Activated CD4-positive, alpha-beta T cell treated with anti-CD3 and anti-CD28 coated beads for 36 hours (primary cell): ENCODE results near the gene CDH4. TPM values are rescaled to one million over a fixed set of nuclear protein-coding genes. Genes with fewer than 3 reads are reported as not detected.

Experiments
- ATAC-seq: fragments of 200-7000 bp; cut with Tn5 transposase; one replicate; pipeline ENCODE4 v1.10.0; 2021; ENCODE audit warnings: mild to moderate bottlenecking, moderate library complexity
- CTCF ChIA-PET: fragments of 350-600 bp; sonication (Branson Sonifier 250); formaldehyde crosslinking; loops from one replicate; lab custom pipeline; 2021; ENCODE audit warnings: antibody characterized with exemption; lab: Charles Lee
- POLR2A ChIA-PET: fragments of 350-600 bp; sonication (Branson Sonifier 250); formaldehyde crosslinking; loops from one replicate; lab custom pipeline; 2021; ENCODE audit warnings: antibody characterized with exemption, inconsistent platforms; lab: Charles Lee
- DNase-seq: peaks from one replicate; pipeline ENCODE4 v3.0.0-alpha.2; 2020
- H3K27ac Mint-ChIP-seq: one replicate; pipeline ENCODE4 v1.8.0; 2021; ENCODE audit warnings: mixed read lengths
- H3K27me3 Mint-ChIP-seq: one replicate; pipeline ENCODE4 v1.8.0; 2021; ENCODE audit warnings: mixed read lengths
- H3K36me3 Mint-ChIP-seq: one replicate; pipeline ENCODE4 v1.8.0; 2021; ENCODE audit warnings: low read depth, mixed read lengths
- H3K4me1 Mint-ChIP-seq: one replicate; pipeline ENCODE4 v1.8.0; 2021; ENCODE audit warnings: mixed read lengths
- H3K4me3 Mint-ChIP-seq: one replicate; pipeline ENCODE4 v1.8.0; 2021; ENCODE audit warnings: mild to moderate bottlenecking, moderate library complexity, mixed read lengths
- H3K9me3 Mint-ChIP-seq: one replicate; pipeline ENCODE4 v1.8.0; 2021; ENCODE audit warnings: low read depth, mixed read lengths
- intact Hi-C, 2 experiments: fragments of 100-400 bp; cut with DNase I in 1 of 2; cut with micrococcal nuclease in 1 of 2; formaldehyde crosslinking; loops; one replicate each; pipeline versions ENCODE4 v1.14.2 to v1.15.1; 2022 to 2024; cut with DNase I, micrococcal nuclease
- total RNA-seq, 2 experiments: library from RNA; stranded (reverse); gene quantifications; one replicate each; pipeline ENCODE4 v1.2.3, GENCODE V29; 2021

The CDH4 gene
- total RNA-seq, 2 experiments from 2014 or later: not detected

GRCh38 chr20:61611401-61612180 is 359.5 kb downstream of the CDH4 start:
- Mint-ChIP-seq H3K27ac (no peak overlapping the region), H3K27me3 (no peaks in the 10 kb centered on the region), H3K9me3 (no peaks in the 10 kb centered on the region), H3K4me3 (no peak overlapping the region), H3K36me3 (no peaks in the 10 kb centered on the region), H3K4me1 (no peaks in the 10 kb centered on the region)
- ChIA-PET POLR2A (no interaction called here), CTCF (no interaction called here)
- ATAC-seq (no peak), DNase-seq (no peak)
- intact Hi-C loops: no loop called here

GRCh38 chr20:61613917-61614705 is 362.1 kb downstream of the CDH4 start:
- intact Hi-C loops: no loop called here
- Mint-ChIP-seq H3K27me3 (no peaks in the 10 kb centered on the region), H3K9me3 (no peaks in the 10 kb centered on the region), H3K4me3 (no peak overlapping the region), H3K4me1 (no peaks in the 10 kb centered on the region), H3K36me3 (no peaks in the 10 kb centered on the region), H3K27ac (no peak overlapping the region)
- CTCF ChIA-PET: no interaction called here
- ATAC-seq: no peak
- POLR2A ChIA-PET: no interaction called here
- no peak for DNase-seq

- no peaks in the 10 kb centered on the region for H3K36me3 Mint-ChIP-seq
- intact Hi-C loops: no loop called here
- H3K27ac Mint-ChIP-seq: no peak overlapping the region
- H3K9me3 Mint-ChIP-seq: no peaks in the 10 kb centered on the region
- no peak overlapping the region for H3K4me3 Mint-ChIP-seq
- DNase-seq (no peak), ATAC-seq (no peak)
- H3K4me1 Mint-ChIP-seq: no peaks in the 10 kb centered on the region
- no peaks in the 10 kb centered on the region for H3K27me3 Mint-ChIP-seq
- ChIA-PET CTCF (no interaction called here), POLR2A (no interaction called here)
These were observed 362.6 kb downstream of the CDH4 start for GRCh38 chr20:61614706-61615100.

GRCh38 chr20:61615806-61616205 is 363.7 kb downstream of the CDH4 start:
- Mint-ChIP-seq H3K27me3 (no peaks in the 10 kb centered on the region), H3K36me3 (no peaks in the 10 kb centered on the region), H3K4me1 (no peaks in the 10 kb centered on the region), H3K27ac (no peak overlapping the region), H3K9me3 (no peaks in the 10 kb centered on the region), H3K4me3 (no peak overlapping the region)
- no peak for DNase-seq
- CTCF ChIA-PET: interaction anchor here (0.7 kb wide), 1 partner anchor 138 kb away, joined by 3 read pairs; no protein-coding TSS in a partner anchor
- intact Hi-C loops: no loop called here
- POLR2A ChIA-PET: interaction anchor here (0.6 kb wide), 1 partner anchor 15 kb away, joined by 3 read pairs; no protein-coding TSS in a partner anchor
- no peak for ATAC-seq

- Mint-ChIP-seq H3K4me1 (no peaks in the 10 kb centered on the region), H3K4me3 (no peak overlapping the region), H3K27ac (no peak overlapping the region), H3K27me3 (no peaks in the 10 kb centered on the region), H3K36me3 (no peaks in the 10 kb centered on the region), H3K9me3 (no peaks in the 10 kb centered on the region)
- DNase-seq (no peak), ATAC-seq (no peak)
- ChIA-PET CTCF (interaction anchor here (0.7 kb wide), 1 partner anchor 20 kb away, joined by 3 read pairs; no protein-coding TSS in a partner anchor), POLR2A (no interaction called here)
- intact Hi-C loops: no loop called here
These were observed 367.7 kb downstream of the CDH4 start for GRCh38 chr20:61619751-61620150.

GRCh38 chr20:61620174-61620573 is 368.1 kb downstream of the CDH4 start:
- ATAC-seq (no peak), DNase-seq (no peak)
- CTCF ChIA-PET: no interaction called here
- H3K4me1 Mint-ChIP-seq: no peaks in the 10 kb centered on the region
- H3K4me3 Mint-ChIP-seq: no peak overlapping the region
- H3K36me3 Mint-ChIP-seq: no peaks in the 10 kb centered on the region
- intact Hi-C loops: no loop called here
- H3K9me3 Mint-ChIP-seq: no peaks in the 10 kb centered on the region
- no peaks in the 10 kb centered on the region for H3K27me3 Mint-ChIP-seq
- H3K27ac Mint-ChIP-seq: no peak overlapping the region
- POLR2A ChIA-PET: no interaction called here

- DNase-seq: no peak
These were observed 369.1 kb downstream of the CDH4 start for GRCh38 chr20:61621035-61621730.

GRCh38 chr20:61621852-61622251 is 369.8 kb downstream of the CDH4 start:
- H3K4me1 Mint-ChIP-seq: no peaks in the 10 kb centered on the region
- no peak overlapping the region for H3K27ac Mint-ChIP-seq
- H3K9me3 Mint-ChIP-seq: no peaks in the 10 kb centered on the region
- DNase-seq: no peak
- ChIA-PET POLR2A (no interaction called here), CTCF (no interaction called here)
- no peaks in the 10 kb centered on the region for H3K27me3 Mint-ChIP-seq
- no peaks in the 10 kb centered on the region for H3K36me3 Mint-ChIP-seq
- intact Hi-C loops: no loop called here
- ATAC-seq: no peak
- no peak overlapping the region for H3K4me3 Mint-ChIP-seq

More at GRCh38 chr20:61621035-61621730, 369.1 kb downstream of the CDH4 start:
- Mint-ChIP-seq H3K27ac (no peak overlapping the region), H3K27me3 (no peaks in the 10 kb centered on the region), H3K4me1 (no peaks in the 10 kb centered on the region), H3K9me3 (no peaks in the 10 kb centered on the region), H3K4me3 (no peak overlapping the region), H3K36me3 (no peaks in the 10 kb centered on the region)
- intact Hi-C loops: no loop called here
- POLR2A ChIA-PET: no interaction called here
- CTCF ChIA-PET: no interaction called here
- ATAC-seq: no peak

- ATAC-seq (no peak), DNase-seq (no peak)
- ChIA-PET CTCF (no interaction called here), POLR2A (no interaction called here)
- Mint-ChIP-seq H3K27ac (no peak overlapping the region), H3K4me1 (no peaks in the 10 kb centered on the region), H3K36me3 (no peaks in the 10 kb centered on the region), H3K27me3 (no peaks in the 10 kb centered on the region), H3K4me3 (no peak overlapping the region), H3K9me3 (no peaks in the 10 kb centered on the region)
- intact Hi-C loops: no loop called here
These were observed 371.4 kb downstream of the CDH4 start for GRCh38 chr20:61623451-61623850.

- Mint-ChIP-seq H3K4me3 (no peak overlapping the region), H3K27me3 (no peaks in the 10 kb centered on the region), H3K4me1 (no peaks in the 10 kb centered on the region), H3K9me3 (no peaks in the 10 kb centered on the region), H3K27ac (no peak overlapping the region), H3K36me3 (no peaks in the 10 kb centered on the region)
- ChIA-PET POLR2A (no interaction called here), CTCF (no interaction called here)
- intact Hi-C loops: no loop called here
- no peak for ATAC-seq
- DNase-seq: no peak
These were observed 373.2 kb downstream of the CDH4 start for GRCh38 chr20:61625246-61625645.

GRCh38 chr20:61626412-61626811 is 374.4 kb downstream of the CDH4 start:
- ChIA-PET CTCF (no interaction called here), POLR2A (no interaction called here)
- H3K4me1 Mint-ChIP-seq: no peaks in the 10 kb centered on the region
- H3K27ac Mint-ChIP-seq: no peak overlapping the region
- no peaks in the 10 kb centered on the region for H3K27me3 Mint-ChIP-seq
- DNase-seq (no peak), ATAC-seq (no peak)
- no peak overlapping the region for H3K4me3 Mint-ChIP-seq
- no peaks in the 10 kb centered on the region for H3K36me3 Mint-ChIP-seq
- no peaks in the 10 kb centered on the region for H3K9me3 Mint-ChIP-seq
- intact Hi-C loops: no loop called here
